CD4-positive, alpha-beta T cell treated with Interleukin-1 beta for 1 hour (primary cell): Measurements from ENCODE around the gene XRCC4.
"Not testable (repeated sequence)": the region's sequence is repeated elsewhere in the genome, so short reads cannot be mapped to it uniquely, and the experiment has no call there.

Experiments
- DNase-seq, 2 donors: peaks; one replicate each; pipeline ENCODE4 v3.0.0-alpha.2; 2020 to 2022

The XRCC4 gene

GRCh38 chr5:83355482-83356014 lies 278.2 kb downstream of the XRCC4 start:
- DNase-seq: not testable (repeated sequence)

- no peak for DNase-seq
These were observed 280.4 kb downstream of the XRCC4 start for GRCh38 chr5:83357621-83358231.

- no peak for DNase-seq
These were observed 283.2 kb downstream of the XRCC4 start for GRCh38 chr5:83360573-83360972.

GRCh38 chr5:83362526-83362925 lies 285.2 kb downstream of the XRCC4 start:
- DNase-seq: no peak

GRCh38 chr5:83363111-83363885 lies 286.0 kb downstream of the XRCC4 start:
- no peak for DNase-seq

GRCh38 chr5:83363886-83364275 lies 286.5 kb downstream of the XRCC4 start:
- no peak for DNase-seq

- DNase-seq: no peak
These were observed 287.3 kb downstream of the XRCC4 start for GRCh38 chr5:83364312-83365299.

- DNase-seq: peak in 1 of 2 donors; percentile 70
These were observed 291.0 kb downstream of the XRCC4 start for GRCh38 chr5:83368319-83368718.

GRCh38 chr5:83368835-83369234 lies 291.5 kb downstream of the XRCC4 start:
- DNase-seq: no peak

GRCh38 chr5:83370957-83371356 lies 293.6 kb downstream of the XRCC4 start:
- DNase-seq: no peak

- DNase-seq: no peak
These were observed 294.4 kb downstream of the XRCC4 start for GRCh38 chr5:83371726-83372125.

GRCh38 chr5:83374547-83374946 lies 297.2 kb downstream of the XRCC4 start:
- peak in 1 of 2 donors; percentile 1 for DNase-seq

GRCh38 chr5:83375049-83375745 lies 297.9 kb downstream of the XRCC4 start:
- DNase-seq: no peak

GRCh38 chr5:83376461-83376860 lies 299.1 kb downstream of the XRCC4 start:
- DNase-seq: no peak

- DNase-seq: no peak
These were observed 300.0 kb downstream of the XRCC4 start for GRCh38 chr5:83377131-83377865.

GRCh38 chr5:83378624-83379289 lies 301.4 kb downstream of the XRCC4 start:
- DNase-seq: peak in 1 of 2 donors; percentile 9

- DNase-seq: no peak
These were observed 308.5 kb downstream of the XRCC4 start for GRCh38 chr5:83385812-83386211.

GRCh38 chr5:83387041-83387440 lies 309.7 kb downstream of the XRCC4 start:
- no peak for DNase-seq

- no peak for DNase-seq
These were observed 311.3 kb downstream of the XRCC4 start for GRCh38 chr5:83388608-83389007.

- no peak for DNase-seq
These were observed 315.6 kb downstream of the XRCC4 start for GRCh38 chr5:83392766-83393503.
